NAMALWA (cell line): ENCODE measurements around the gene DCAF11.
A peak's percentile ranks its signal among the peaks of the same experiment; 100 is the strongest.

Source experiments
- DNase-seq: peaks from one replicate; pipeline ENCODE4 v3.0.0-alpha.2; 2015; ENCODE audit warnings: low spot score

Gene DCAF11

DNA sequence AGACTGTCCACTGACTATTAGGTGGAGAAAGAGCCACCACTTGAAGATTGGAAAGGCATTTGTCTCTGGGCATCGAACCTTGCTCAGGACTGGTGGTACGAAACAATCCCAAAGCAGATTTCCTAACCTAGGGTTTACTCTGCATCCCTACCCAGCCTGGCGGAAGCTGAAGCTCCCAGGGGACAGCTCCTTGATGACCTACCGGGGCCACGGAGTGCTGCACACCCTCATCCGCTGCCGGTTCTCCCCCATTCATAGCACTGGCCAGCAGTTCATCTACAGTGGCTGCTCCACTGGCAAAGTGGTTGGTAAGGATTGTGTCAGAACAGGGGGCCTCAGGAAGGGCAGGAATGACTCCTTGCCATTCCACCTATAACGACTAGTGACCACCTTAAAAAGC is 6.6 kb downstream of the DCAF11 start:
- DNase-seq = no peak

DNA sequence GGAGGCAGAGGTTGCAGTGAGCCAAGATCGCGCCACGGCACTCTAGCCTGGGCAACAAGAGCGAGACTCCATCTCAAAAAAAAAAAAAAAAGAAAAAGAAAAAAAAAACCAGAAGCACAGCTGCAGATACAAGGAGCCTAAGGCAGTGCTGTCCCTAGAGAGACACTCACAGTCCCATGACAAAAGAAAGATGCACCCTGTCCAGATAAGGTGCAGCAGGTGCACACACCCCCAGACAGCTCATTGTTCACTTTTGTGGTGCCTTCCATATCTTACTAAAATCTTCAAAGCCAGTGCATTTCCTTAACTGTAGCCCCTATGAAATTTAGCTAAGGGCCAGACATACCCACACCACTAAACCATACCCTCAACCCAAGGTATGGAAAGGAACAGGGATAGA is 7.8 kb downstream of the DCAF11 start:
- no peak for DNase-seq

DNA sequence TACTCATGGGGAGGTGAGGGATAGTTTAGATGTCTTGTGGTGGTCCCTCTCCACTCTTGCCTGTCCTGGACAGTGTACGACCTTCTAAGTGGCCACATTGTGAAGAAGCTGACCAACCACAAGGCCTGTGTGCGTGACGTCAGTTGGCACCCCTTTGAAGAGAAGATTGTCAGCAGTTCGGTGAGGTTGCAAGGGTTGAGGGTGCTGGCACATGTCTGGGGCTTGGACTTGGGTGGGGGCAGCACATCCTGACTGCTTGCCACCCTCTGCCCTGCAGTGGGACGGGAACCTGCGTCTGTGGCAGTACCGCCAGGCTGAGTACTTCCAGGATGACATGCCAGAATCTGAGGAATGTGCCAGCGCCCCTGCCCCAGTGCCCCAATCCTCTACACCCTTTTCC is 8.3 kb downstream of the DCAF11 start:
- no peak for DNase-seq

DNA sequence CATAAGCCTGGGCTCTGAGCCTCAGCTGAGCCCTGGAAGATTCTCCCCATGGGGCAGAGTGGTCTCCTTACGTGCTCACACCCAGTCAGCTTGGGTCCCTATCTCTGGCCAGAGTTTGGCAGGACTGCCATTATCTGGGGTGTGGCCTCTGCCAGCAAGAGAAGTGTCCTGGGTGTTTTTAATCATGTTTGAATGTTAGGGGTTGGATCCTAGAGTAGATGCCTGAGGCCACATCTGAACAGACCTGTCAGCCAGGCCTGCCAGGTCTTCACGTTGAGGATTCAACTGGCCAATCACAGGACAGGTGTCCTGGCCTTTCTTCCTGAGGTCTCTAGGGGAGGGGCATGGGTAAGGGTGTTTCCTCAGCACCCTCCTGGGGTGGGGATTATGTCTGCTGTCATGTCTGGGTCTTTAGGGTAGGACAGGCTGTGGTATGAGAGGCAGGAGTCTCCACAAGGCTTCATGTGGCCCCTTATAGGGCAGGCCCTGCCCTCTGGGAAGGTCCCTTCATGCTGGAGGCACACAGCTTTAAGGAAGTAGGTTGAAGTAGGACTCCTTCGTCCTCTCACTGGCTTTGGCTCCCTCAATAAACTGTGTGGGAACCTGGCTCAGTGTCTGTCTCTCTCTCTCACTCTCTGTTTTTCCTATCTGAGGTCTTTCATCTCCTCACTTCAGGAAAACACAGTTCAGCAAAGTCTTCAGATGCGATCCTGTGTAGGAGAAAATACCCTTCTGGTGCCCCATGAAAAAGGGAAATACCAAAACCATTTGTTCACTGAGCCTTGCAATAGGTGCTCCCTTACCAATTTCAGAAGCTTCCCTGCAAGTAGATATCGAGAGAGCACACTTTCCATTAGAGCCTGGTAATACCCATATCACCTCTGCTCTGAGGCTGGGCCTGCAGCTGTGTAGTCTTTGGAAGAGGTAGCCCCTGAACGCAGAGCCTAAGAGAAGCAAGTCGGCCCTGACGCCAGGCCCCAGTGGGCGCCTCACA is 9.1 kb downstream of the DCAF11 start:
- DNase-seq = no peak

DNA sequence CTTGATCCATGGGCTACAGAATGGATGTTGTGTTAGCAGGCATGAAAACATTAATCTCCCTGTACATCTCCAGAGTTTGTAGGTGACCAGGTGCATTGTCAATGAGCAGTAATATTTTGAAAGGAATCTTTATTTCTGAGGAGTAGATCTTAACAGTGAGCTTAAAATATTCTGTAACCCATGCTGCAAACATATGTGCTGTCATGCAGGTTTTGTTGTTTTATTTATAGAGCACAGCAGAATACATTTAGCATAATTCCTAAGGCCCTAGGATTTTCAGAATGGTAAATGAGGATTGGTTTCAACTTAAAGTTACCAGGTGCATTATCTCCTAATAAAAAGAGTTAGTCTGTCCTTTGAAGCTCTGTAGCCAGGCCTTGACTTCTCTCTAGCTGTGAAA is 12.4 kb downstream of the DCAF11 start:
- no peak for DNase-seq

DNA sequence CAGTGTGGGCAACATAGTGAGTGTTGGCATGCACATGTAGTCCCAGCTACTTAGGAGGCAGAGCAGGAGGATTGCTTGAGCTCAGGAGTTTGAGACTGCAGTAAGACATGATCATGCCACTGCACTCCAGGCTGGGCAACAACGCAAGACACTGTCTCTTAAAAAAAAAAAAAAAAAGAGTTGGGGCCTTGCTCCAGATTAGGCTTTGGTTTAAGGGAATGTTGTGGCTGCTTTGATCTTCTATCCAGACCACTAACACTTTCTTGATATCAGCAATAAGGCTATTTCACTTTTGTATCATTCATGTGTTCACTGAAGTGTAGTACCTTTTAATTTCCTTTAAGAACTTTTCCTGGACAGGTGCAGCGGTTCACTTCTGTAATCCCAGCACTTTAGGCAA is 13.1 kb downstream of the DCAF11 start:
- no peak for DNase-seq

DNA sequence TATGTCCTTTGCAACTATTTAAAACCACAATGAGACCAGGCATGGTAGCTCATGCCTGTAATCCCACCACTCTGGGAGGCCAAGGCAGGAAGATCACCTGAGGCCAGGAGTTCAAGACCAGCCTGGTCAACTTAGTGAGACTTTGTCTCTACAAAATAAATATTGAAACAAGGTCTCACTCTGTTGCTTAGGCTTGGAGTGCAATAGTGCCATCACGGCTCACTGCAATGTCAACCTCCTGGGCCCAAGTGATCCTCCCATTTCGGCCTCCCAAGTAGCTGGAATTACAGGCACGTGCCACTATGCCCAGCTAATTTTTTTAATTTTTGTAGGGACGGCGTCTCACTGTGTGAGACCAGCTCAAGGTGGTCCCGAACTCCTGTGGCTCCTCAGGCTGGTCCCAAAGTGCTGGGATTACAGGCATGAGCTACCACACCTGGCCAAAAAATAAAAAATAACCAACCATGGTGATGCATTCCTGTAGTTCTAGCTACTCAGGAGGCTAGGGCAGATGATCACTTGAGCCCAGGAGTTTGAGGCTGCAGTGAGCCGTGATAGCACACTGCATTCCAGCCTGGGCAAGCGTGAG is 14.9 kb downstream of the DCAF11 start:
- no peak for DNase-seq

DNA sequence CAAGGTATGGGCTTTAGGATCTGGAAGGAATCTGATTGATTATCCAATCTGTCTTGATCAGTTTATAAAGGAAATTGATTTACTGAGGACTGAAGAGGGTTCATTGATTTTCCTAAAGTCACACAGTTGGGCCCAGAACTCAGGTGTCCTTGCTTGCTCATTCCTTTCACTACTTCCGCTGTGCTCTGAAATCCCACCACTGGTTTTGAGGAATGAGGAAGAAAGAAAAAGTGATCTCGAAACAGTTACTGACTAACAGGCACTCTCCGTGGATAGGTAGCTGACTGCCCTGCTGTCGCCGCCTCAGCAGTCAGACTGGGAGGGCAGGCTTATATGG is 15.8 kb downstream of the DCAF11 start, which contains the start of gene FITM1:
FITM1 (plus strand) TSS at position 280 of the 337 bp plus-strand sequence. CDS start 905 bp downstream, outside the sequence.
- DNase-seq = no peak

DNA sequence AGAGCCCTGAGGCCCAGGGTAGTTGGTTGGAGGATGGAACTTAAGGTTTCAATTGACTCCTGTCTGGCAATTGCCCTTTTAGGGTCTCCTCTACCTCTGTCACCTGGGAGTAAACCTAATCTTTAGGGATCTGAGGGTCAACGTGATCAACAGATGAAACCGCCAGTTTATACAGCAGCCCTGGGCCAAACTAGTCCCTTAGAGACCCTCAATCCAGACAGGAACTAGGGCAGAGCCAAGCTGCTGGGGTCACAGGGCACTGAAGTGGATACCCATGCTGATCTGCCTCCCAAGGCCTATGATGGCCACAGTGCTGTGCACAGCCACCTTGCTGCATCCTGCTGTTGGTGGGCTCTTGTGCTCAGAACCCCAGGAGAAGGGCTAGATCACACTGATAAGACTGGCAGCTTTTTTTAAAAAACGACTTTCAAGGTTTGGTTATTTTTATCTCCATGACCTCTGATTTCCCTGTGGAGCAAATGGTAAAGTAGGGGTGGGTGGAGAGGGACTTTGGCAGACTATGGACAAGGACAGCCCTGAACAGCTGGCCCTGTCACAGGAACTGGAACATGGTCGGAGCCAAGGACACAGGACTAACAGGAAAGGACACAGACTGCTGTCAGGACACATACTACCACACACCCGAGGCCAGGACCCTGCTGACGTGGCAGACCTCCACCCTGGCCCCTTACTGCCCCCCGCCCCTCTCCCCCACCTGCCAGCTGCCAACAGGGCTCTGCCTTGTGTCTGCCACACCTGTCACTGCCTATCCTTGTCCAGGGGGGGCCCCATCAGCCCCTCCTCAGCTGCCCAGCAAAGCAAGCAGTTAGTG is 16.4 kb downstream of the DCAF11 start:
- DNase-seq = no peak

DNA sequence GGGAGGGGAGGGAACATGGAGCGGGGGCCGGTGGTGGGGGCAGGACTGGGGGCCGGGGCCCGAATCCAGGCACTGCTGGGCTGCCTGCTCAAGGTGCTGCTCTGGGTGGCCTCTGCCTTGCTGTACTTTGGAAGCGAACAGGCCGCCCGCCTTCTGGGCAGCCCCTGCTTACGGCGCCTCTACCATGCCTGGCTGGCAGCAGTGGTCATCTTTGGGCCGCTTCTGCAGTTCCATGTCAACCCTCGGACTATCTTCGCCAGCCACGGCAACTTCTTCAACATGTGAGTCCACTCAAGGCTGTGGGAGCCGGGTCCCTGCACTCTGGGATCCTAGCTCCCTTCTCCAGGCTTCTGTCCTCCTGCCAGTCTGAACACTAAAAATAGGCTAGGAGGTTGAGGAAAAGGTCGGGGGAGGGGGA is 17.0 kb downstream of the DCAF11 start:
- no peak for DNase-seq

DNA sequence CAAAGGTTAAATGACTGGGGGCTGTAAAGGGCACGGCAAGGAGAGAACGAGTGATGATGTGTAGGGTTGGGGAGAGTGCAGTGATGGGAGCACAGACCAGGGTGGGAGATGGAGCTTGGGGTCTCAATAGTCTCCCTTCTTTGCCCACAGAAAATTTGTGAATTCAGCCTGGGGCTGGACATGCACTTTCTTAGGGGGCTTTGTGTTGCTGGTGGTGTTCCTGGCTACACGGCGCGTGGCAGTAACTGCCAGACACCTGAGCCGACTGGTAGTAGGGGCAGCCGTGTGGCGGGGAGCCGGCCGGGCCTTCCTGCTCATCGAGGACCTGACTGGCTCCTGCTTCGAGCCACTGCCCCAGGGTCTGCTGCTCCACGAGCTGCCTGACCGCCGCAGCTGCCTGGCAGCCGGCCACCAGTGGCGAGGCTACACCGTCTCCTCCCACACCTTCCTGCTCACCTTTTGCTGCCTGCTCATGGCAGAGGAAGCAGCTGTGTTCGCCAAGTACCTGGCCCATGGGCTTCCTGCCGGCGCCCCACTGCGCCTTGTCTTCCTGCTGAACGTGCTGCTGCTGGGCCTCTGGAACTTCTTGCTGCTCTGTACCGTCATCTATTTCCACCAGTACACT is 17.6 kb downstream of the DCAF11 start:
- DNase-seq = no peak

DNA sequence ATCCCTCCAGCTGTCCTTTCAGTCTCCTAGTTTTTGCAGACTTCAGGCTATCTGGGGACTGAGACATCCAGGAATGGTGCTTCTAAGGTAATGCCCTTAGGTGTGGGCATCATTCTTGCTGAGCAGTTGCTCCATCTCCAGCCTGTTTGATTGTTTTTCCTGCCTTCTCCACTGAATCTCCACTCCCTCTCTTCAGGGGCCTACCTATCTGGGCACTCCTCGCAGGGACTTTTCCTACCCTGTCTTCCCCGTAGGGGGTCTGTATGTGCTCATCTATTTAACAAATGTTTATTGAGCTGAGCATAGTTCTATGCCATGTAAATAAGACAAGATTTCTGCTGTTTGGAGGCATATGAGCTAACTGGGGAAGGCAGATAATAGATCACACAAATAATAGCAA is 18.4 kb downstream of the DCAF11 start:
- DNase-seq = no peak

DNA sequence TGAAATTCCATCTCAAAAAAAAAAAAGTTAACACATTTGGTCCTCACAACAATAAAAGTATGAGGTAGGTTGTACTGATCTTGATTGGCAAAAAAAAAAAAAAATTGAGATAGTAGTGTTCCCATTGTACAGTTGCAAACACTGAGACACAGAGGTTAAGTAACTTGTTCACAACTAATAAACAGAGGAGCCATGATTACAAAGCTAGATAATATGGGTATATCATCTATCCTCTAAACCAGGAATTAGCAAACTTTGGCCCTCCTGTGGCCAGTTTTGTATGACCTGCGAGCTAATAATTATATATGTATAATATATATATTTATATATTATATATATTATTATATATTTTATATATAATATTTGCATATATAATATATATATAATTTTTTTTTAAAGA is 19.2 kb downstream of the DCAF11 start:
- DNase-seq = no peak

DNA sequence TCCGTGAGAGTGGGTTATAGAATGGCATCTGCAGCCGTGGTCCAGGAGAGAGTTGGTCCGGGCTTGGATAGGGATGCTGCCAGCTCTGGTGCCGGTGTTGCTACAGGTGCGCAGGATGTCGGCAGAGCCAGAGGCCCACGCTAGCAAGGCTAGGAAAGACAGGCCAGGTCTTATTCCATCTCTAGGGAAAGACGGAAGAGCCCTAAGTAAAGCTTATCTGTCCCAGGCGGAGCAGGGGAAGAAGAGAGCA is 20.9 kb downstream of the DCAF11 start:
- no peak for DNase-seq

DNA sequence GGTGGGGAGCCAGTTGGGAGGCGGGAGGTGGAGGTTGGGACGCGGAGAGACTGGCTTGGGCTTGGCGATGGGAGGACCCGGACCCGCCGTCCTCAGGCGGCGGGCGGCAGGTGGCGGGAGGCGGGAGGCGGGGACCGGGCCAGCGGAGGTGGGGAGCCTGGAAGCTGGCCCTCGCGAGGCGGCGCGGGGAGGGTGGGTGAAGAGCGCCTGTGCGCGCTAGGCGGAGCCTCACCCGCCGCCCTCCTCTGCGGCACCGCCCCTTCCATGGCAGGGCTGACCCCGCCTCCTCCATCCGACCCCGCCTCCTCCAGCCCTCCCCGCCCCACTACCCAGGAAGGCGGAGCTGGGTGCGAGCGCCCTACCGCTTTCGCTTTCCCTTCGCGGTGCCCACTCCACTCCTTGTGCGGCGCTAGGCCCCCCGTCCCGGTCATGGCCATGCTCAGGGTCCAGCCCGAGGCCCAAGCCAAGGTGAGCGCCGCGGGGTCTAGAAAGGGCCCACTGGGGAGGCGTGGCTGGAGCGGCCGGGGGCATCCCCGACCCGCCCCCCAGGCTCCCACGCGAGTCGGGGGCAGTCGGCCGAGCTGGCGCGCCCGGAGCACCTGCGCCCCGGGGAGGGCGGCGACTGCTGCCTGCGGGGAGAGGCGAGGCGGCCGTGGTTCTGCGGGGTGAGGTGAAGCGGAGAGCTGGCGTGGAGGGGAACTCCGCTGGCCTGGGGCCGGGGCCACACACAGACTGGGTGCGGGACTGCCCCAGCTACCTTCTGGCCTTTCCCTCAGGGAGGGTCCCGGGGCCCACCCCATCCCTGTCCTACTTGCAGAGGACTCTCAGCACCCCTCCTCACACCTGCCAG is 21.5 kb downstream of the DCAF11 start, which contains the start of gene PSME1:
PSME1 (plus strand) TSS at position 361 of the 850 bp plus-strand sequence; CDS start at position 430, 69 bp downstream.
- peak; percentile 91 for DNase-seq

DNA sequence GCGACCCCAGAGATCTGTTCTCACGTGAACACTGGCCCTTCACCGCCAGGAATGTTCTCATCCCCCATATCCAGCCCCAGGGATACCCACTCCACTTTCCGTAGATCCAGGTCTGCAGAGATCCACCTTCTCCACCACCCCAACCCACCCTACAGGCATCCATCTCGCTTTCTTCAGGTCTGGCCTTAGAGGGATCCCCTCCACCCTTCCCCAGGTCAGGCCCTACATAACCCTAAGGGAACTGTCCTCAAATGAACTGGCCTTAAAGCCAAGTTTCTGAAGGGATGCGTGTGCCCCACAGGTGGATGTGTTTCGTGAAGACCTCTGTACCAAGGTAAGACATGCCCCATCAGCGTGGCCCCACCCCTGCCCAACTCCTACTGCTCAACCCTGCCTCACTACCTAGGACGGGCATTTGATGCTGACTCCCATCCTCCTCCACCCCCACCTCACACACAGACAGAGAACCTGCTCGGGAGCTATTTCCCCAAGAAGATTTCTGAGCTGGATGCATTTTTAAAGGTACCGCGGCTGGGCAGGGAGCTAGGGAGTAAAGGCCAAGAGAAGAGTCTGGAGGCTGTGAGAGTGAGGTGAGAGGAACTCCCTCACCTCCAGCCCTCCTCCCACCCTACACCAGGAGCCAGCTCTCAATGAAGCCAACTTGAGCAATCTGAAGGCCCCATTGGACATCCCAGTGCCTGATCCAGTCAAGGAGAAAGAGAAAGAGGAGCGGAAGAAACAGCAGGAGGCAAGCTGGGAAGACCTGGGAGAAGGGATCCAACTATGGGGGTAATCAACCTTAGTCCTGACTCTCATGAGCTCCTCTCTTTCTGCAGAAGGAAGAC is 22.3 kb downstream of the DCAF11 start:
- no peak for DNase-seq

DNA sequence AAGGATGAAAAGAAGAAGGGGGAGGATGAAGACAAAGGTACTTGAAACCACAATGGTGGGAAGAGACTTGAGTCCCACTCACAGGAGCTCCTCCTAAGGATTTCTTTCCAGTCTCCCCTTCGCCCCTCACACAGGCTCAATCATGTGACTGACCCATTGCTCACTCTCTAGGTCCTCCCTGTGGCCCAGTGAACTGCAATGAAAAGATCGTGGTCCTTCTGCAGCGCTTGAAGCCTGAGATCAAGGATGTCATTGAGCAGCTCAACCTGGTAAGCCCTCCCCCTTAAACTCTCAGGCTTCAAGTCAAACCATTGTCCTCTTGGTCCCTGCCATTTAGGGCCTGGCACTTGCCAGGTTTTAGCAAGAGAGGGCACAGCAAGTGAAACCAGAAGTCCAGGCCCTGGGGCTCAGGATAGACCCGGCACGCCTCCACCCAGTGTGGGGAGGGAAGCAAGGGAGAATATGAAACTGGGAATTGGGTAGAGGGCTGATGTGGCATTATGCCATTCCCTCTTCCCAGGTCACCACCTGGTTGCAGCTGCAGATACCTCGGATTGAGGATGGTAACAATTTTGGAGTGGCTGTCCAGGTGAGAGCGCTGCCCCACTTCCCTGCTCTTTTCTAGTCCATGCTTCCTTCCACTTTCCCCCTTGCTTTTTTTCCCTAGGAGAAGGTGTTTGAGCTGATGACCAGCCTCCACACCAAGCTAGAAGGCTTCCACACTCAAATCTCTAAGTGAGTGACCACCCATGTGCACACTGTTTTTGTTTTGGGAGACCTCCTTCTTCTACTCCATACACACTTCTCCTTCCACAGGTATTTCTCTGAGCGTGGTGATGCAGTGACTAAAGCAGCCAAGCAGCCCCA is 23.2 kb downstream of the DCAF11 start:
- DNase-seq = no peak

DNA sequence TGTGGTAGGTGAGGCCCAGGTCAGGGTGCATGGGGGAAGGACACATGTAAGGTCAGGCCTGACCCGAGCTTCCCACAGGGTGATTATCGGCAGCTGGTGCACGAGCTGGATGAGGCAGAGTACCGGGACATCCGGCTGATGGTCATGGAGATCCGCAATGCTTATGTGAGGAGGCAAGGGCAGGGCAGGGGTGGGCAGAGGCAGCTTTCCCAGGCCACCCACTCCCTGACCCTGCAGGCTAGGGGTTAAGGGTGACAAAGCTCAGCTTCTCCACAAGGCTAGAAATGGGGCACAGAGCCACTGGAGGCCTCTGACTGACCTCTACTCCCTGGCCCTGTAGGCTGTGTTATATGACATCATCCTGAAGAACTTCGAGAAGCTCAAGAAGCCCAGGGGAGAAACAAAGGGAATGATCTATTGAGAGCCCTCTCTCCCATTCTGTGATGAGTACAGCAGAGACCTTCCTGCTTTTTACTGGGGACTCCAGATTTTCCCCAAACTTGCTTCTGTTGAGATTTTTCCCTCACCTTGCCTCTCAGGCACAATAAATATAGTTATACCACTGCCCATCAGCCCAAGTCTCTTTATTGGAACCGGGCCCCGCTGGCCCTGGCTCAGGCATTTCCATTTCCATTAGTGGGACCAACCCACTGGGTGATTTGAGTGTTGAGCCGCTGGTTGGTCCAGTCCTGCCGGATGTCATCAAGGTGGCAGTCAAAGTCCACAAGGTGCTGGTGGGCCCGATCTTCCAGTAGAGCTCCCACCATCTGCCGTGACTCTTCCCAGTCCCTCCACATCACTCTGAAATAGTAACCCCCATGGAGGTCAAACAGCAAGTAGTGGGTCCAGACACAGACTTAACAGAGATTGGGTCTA is 24.1 kb downstream of the DCAF11 start:
- DNase-seq = no peak
